Activated naive CD8-positive, alpha-beta T cell (primary cell): ENCODE measurements around the gene SLC1A3.

Experiments used
- H3K27ac Mint-ChIP-seq: one replicate; pipeline ENCODE4 v1.8.0; 2021; ENCODE audit warnings: mixed read lengths
- H3K27me3 Mint-ChIP-seq: one replicate; pipeline ENCODE4 v1.8.0; 2021; ENCODE audit warnings: mixed read lengths
- H3K36me3 Mint-ChIP-seq: one replicate; pipeline ENCODE4 v1.8.0; 2021; ENCODE audit warnings: mixed read lengths
- H3K4me1 Mint-ChIP-seq: one replicate; pipeline ENCODE4 v1.8.0; 2021; ENCODE audit warnings: low read depth, mixed read lengths
- H3K4me3 Mint-ChIP-seq: one replicate; pipeline ENCODE4 v1.8.0; 2021; ENCODE audit warnings: mild to moderate bottlenecking, mixed read lengths
- H3K9me3 Mint-ChIP-seq: one replicate; pipeline ENCODE4 v1.8.0; 2021; ENCODE audit warnings: low read depth, mixed read lengths

The SLC1A3 gene

GRCh38 chr5:36712706-36713105 is 106.3 kb downstream of the SLC1A3 start:
- H3K4me3 Mint-ChIP-seq = no peak overlapping the region
- H3K36me3 Mint-ChIP-seq = peaks cover 5% of the 10 kb centered on the region
- H3K9me3 Mint-ChIP-seq = peaks cover 3% of the 10 kb centered on the region
- no peak overlapping the region for H3K27ac Mint-ChIP-seq
- H3K27me3 Mint-ChIP-seq = no peaks in the 10 kb centered on the region
- no peaks in the 10 kb centered on the region for H3K4me1 Mint-ChIP-seq

GRCh38 chr5:36713541-36713940 is 107.1 kb downstream of the SLC1A3 start:
- H3K9me3 Mint-ChIP-seq = no peaks in the 10 kb centered on the region
- no peak overlapping the region for H3K27ac Mint-ChIP-seq
- no peak overlapping the region for H3K4me3 Mint-ChIP-seq
- peaks cover 2% of the 10 kb centered on the region for H3K36me3 Mint-ChIP-seq
- H3K27me3 Mint-ChIP-seq = no peaks in the 10 kb centered on the region
- no peaks in the 10 kb centered on the region for H3K4me1 Mint-ChIP-seq

GRCh38 chr5:36717131-36717695 is 110.8 kb downstream of the SLC1A3 start:
- Mint-ChIP-seq H3K9me3 (no peaks in the 10 kb centered on the region), H3K4me1 (peaks cover 2% of the 10 kb centered on the region), H3K36me3 (peaks cover 2% of the 10 kb centered on the region), H3K4me3 (no peak overlapping the region), H3K27me3 (no peaks in the 10 kb centered on the region), H3K27ac (no peak overlapping the region)

DNA sequence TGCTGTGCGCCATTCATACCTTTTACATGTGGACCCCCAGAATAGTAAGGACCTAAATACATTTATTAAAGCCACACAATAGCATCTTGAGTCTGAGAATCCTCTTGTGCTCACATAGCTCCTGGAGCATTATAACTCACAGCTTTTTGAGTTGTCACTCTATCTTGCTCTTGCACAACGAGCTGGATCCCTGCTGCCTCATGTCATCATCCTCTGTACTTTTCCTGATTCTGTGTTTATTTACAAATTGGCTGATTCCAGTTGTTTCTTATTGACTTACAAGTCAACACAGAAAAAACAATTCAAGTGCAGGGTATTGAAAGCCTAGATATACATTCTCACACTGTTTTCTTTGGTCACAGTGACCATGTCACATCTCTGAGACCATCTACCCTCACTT is 112.9 kb downstream of the SLC1A3 start:
- Mint-ChIP-seq H3K9me3 (no peaks in the 10 kb centered on the region), H3K4me3 (no peak overlapping the region), H3K36me3 (peaks cover 4% of the 10 kb centered on the region), H3K27ac (no peak overlapping the region), H3K27me3 (peaks cover 1% of the 10 kb centered on the region), H3K4me1 (peaks cover 13% of the 10 kb centered on the region)

DNA sequence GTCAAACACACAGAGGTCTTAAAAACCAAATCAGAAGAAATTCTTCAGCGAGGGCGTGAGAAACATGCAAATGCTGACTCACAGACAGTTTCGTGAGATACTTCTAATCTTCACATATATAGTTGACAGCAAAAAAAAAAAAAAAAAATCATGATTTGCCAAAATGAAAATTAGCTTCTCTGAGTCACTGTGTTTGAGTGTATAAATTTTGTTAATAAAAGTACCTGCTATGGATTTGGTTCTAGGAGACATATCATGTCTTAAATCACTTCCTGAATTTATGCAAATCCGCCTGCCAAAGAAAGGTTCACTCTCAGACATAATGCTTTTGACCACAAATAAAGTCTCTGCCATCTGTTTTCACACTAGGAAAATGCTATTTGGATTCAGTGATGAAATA is 114.3 kb downstream of the SLC1A3 start:
- H3K4me3 Mint-ChIP-seq = no peak overlapping the region
- peaks cover 18% of the 10 kb centered on the region for H3K4me1 Mint-ChIP-seq
- H3K9me3 Mint-ChIP-seq = no peaks in the 10 kb centered on the region
- peaks cover 2% of the 10 kb centered on the region for H3K36me3 Mint-ChIP-seq
- H3K27ac Mint-ChIP-seq = no peak overlapping the region
- H3K27me3 Mint-ChIP-seq = peaks cover 1% of the 10 kb centered on the region

- no peak overlapping the region for H3K4me3 Mint-ChIP-seq
Observed at GRCh38 chr5:36721664-36722235, 115.3 kb downstream of the SLC1A3 start.

DNA sequence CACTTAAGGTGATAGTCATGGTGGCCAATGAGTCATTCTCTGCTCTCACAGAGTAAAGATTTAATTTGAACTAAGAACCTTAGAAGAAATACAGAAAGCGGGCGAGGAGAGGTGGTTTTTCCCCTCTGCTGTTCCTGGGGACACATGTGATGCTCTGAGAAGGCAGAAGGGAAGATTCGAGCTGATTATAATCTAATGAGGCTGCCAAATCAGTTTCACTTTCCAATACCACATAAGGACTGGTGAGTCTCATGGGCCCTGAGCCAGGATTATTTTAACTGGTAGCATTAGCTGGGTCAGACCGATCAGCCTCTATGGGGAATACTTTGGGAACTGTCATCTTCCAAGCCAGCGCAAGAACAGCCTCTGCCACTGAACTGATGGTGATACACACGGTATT is 116.5 kb downstream of the SLC1A3 start:
- Mint-ChIP-seq H3K36me3 (peaks cover 2% of the 10 kb centered on the region), H3K27ac (peak overlapping the region; percentile 55), H3K4me1 (peaks cover 18% of the 10 kb centered on the region), H3K4me3 (peak overlapping the region; percentile 64), H3K27me3 (peaks cover 1% of the 10 kb centered on the region), H3K9me3 (no peaks in the 10 kb centered on the region)

More at GRCh38 chr5:36721664-36722235, 115.3 kb downstream of the SLC1A3 start:
- no peaks in the 10 kb centered on the region for H3K9me3 Mint-ChIP-seq
- no peak overlapping the region for H3K27ac Mint-ChIP-seq
- peaks cover 2% of the 10 kb centered on the region for H3K36me3 Mint-ChIP-seq
- peaks cover 1% of the 10 kb centered on the region for H3K27me3 Mint-ChIP-seq
- H3K4me1 Mint-ChIP-seq = peaks cover 18% of the 10 kb centered on the region

- Mint-ChIP-seq H3K36me3 (peaks cover 2% of the 10 kb centered on the region), H3K27ac (no peak overlapping the region), H3K4me1 (peaks cover 18% of the 10 kb centered on the region), H3K9me3 (no peaks in the 10 kb centered on the region), H3K27me3 (peaks cover 3% of the 10 kb centered on the region), H3K4me3 (peak overlapping the region; percentile 81)
Observed at GRCh38 chr5:36723912-36724311, 117.5 kb downstream of the SLC1A3 start.

- Mint-ChIP-seq H3K36me3 (peaks cover 2% of the 10 kb centered on the region), H3K4me3 (peak overlapping the region; percentile 81), H3K9me3 (no peaks in the 10 kb centered on the region), H3K27me3 (peaks cover 4% of the 10 kb centered on the region), H3K27ac (peak overlapping the region; percentile 54), H3K4me1 (peaks cover 20% of the 10 kb centered on the region)
Observed at GRCh38 chr5:36724467-36725332, 118.3 kb downstream of the SLC1A3 start.

DNA sequence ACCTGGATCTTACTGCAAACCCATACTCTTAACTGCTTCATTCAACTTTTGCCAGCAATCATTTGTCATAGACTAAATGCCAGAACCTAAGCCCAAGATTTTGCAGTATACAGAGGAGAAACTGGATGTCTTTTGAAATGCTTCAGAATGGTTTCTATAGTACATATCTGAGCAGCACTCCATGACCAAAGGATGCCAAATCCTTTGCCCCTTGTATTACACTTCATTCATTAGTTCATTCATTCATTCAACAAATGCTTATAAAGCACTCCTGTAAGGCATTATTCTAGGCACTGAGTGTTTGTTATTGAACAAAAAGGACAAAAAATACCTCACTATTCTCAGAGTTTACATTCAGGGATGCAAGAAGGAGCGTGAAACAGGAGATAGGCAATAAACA is 119.9 kb downstream of the SLC1A3 start:
- Mint-ChIP-seq H3K36me3 (peaks cover 2% of the 10 kb centered on the region), H3K4me3 (no peak overlapping the region), H3K9me3 (no peaks in the 10 kb centered on the region), H3K27me3 (peaks cover 4% of the 10 kb centered on the region), H3K27ac (no peak overlapping the region), H3K4me1 (peaks cover 18% of the 10 kb centered on the region)

DNA sequence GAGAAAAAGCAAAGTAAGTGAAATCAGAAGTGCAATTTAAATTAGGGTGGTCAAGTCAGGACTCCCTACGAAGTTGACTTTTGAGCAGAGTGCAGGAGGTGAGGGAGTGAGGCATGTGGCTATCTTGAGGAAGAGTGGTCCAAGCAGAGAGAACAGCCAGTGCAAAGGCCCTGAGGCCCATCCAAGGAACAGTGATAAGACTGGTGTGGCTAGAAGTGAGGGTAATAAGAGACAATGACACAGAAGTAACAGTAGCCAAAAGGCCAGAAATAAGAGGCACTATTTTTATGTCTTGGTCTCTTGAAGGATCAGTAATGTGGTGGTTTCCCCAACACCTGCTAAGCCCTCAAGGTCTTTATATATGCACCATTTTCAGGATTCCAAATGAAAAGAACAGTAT is 120.4 kb downstream of the SLC1A3 start:
- Mint-ChIP-seq H3K27ac (no peak overlapping the region), H3K4me3 (no peak overlapping the region), H3K4me1 (peaks cover 18% of the 10 kb centered on the region), H3K9me3 (no peaks in the 10 kb centered on the region), H3K27me3 (peaks cover 4% of the 10 kb centered on the region), H3K36me3 (peaks cover 2% of the 10 kb centered on the region)

DNA sequence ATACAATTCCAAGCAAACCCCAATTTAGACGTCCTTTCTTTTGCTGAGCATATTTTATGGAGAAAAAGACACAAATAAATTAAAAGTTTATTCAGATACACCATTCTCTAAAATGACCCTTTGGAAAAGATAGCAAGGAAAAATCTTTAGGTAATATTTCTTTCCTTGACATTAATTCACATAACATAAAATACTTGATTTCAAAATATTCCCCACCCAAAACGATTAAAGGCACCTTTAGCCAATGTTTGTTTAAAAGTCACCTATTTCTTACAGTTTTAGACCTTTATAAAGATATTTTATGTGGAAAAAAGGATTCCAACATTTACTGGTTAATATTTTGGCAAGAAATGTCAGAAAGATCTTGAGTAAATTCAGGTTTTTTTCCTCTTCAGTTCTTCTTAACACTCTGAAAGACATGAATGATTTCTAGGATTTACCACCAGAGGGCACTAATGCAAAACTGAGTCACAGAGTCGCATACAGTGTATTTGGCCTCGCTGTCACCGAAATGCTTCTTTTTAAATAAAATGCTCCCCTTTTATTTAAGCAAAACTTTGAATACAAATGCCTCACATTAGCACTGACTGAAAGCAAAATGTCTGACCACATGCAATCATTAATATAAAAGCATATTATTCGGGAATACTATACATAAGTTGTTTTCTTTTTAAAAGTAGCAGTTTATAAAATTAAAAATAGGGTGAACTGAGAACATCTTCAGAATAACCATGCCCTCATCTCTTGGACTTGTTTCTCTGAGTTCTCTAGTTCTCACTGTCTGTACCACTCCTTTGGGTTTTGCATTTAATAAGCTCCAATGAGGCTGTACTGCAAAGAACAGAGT is 122.5 kb downstream of the SLC1A3 start:
- Mint-ChIP-seq H3K4me3 (no peak overlapping the region), H3K4me1 (peaks cover 10% of the 10 kb centered on the region)

GRCh38 chr5:36730537-36731216 is 124.3 kb downstream of the SLC1A3 start:
- Mint-ChIP-seq H3K27ac (no peak overlapping the region), H3K4me3 (no peak overlapping the region), H3K9me3 (no peaks in the 10 kb centered on the region), H3K27me3 (peaks cover 2% of the 10 kb centered on the region), H3K36me3 (no peaks in the 10 kb centered on the region), H3K4me1 (peaks cover 2% of the 10 kb centered on the region)

More for the DNA sequence above, 122.5 kb downstream of the SLC1A3 start:
- Mint-ChIP-seq H3K27ac (no peak overlapping the region), H3K36me3 (no peaks in the 10 kb centered on the region), H3K9me3 (no peaks in the 10 kb centered on the region), H3K27me3 (peaks cover 2% of the 10 kb centered on the region)

GRCh38 chr5:36733183-36733582 is 126.8 kb downstream of the SLC1A3 start:
- Mint-ChIP-seq H3K27me3 (peaks cover 2% of the 10 kb centered on the region), H3K27ac (no peak overlapping the region), H3K4me1 (peaks cover 2% of the 10 kb centered on the region), H3K9me3 (no peaks in the 10 kb centered on the region), H3K36me3 (no peaks in the 10 kb centered on the region), H3K4me3 (no peak overlapping the region)
